PC-3 (cell line): ENCODE results near the gene TENM4. TPM values are rescaled to one million over a fixed set of nuclear protein-coding genes. Genes with fewer than 3 reads are reported as not detected.
A peak's percentile ranks its signal among the peaks of the same experiment; 100 is the strongest.

Experiments used
- ATAC-seq: fragments of 200-7000 bp; cut with Tn5 transposase; 2 replicates; pipeline ENCODE4 v1.9.1; 2020; ENCODE audit warnings: mild to moderate bottlenecking, moderate library complexity
- BruUV-seq: library from RNA; stranded (reverse); fragments of 400-500 nt; replicated peaks from 2 replicates; lab custom pipeline; 2021; lab: Mats Ljungman, UMichigan
- CTCF ChIA-PET: fragments of 300-600 bp; sonication (Branson Sonifier 250); formaldehyde crosslinking; loops from one replicate; lab custom pipeline; 2022; ENCODE audit warnings: antibody characterized with exemption; lab: Charles Lee
- POLR2A ChIA-PET: fragments of 300-600 bp; sonication (Branson Sonifier 250); formaldehyde crosslinking; loops from one replicate; lab custom pipeline; 2022; ENCODE audit warnings: antibody characterized with exemption; ENCODE audit not compliant: unreplicated experiment; lab: Charles Lee
- DNase-seq: peaks from one replicate; pipeline ENCODE4 v3.0.0-alpha.2; 2015
- H2AFZ ChIP-seq: fragments of 300-600 bp; sonication (generic); 2 replicates; pipeline ENCODE4 v1.6.0; 2016; ENCODE audit warnings: antibody characterized with exemption, low read length
- H3F3A ChIP-seq: fragments of 300-600 bp; sonication (generic); one replicate; pipeline ENCODE4 v1.6.0; 2017; ENCODE audit warnings: antibody characterized with exemption, low read length, control low read depth, mild to moderate bottlenecking; ENCODE audit not compliant: unreplicated experiment
- H3K27ac ChIP-seq: fragments of 300-600 bp; sonication (generic); 2 replicates; pipeline ENCODE4 v1.5.1; 2016; ENCODE audit warnings: mild to moderate bottlenecking, low read length
- H3K27me3 ChIP-seq: fragments of 300-600 bp; sonication (generic); 2 replicates; pipeline ENCODE4 v1.6.1; 2016; ENCODE audit warnings: low read length, mixed read lengths
- H3K36me3 ChIP-seq: fragments of 300-600 bp; sonication (generic); 2 replicates; pipeline ENCODE4 v1.6.1; 2016; ENCODE audit warnings: low read depth, mixed run types, low read length, mixed read lengths
- H3K4me1 ChIP-seq: fragments of 300-600 bp; sonication (generic); 2 replicates; pipeline ENCODE4 v1.5.1; 2016; ENCODE audit warnings: low read length; ENCODE audit not compliant: insufficient read depth
- H3K4me2 ChIP-seq: fragments of 300-600 bp; sonication (generic); 2 replicates; pipeline ENCODE4 v1.6.0; 2016; ENCODE audit warnings: low read length
- H3K4me3 ChIP-seq: fragments of 300-600 bp; sonication (generic); 2 replicates; pipeline ENCODE4 v1.5.1; 2016; ENCODE audit warnings: mild to moderate bottlenecking, low read length, mixed read lengths
- H3K79me2 ChIP-seq: fragments of 300-600 bp; sonication (generic); 2 replicates; pipeline ENCODE4 v1.6.1; 2017; ENCODE audit warnings: low read length, mixed read lengths
- H3K9ac ChIP-seq: fragments of 300-600 bp; sonication (generic); 2 replicates; pipeline ENCODE4 v1.6.0; 2016; ENCODE audit warnings: mild to moderate bottlenecking, low read length
- H3K9me2 ChIP-seq: fragments of 300-600 bp; sonication (generic); replicated peaks from 2 replicates; pipeline ENCODE4 v1.6.1; 2016; ENCODE audit warnings: mixed run types, low read length, mixed read lengths
- H3K9me3 ChIP-seq: fragments of 300-600 bp; sonication (generic); 2 replicates; pipeline ENCODE4 v1.6.1; 2016; ENCODE audit warnings: low read length, mixed read lengths
- H4K20me1 ChIP-seq: fragments of 300-600 bp; sonication (generic); 2 replicates; pipeline ENCODE4 v1.6.1; 2016; ENCODE audit warnings: low read length, mixed read lengths
- EZH2 ChIP-seq: fragments of 300-600 bp; sonication (generic); IDR thresholded peaks from one replicate; pipeline ENCODE4 v1.6.1; 2017; ENCODE audit warnings: antibody characterized with exemption, mild to moderate bottlenecking, low read length; ENCODE audit not compliant: unreplicated experiment
- EZH2phosphoT487 ChIP-seq: fragments of 300-600 bp; sonication (generic); IDR thresholded peaks from 2 replicates; pipeline ENCODE4 v1.6.1; 2018; ENCODE audit warnings: mild to moderate bottlenecking, antibody characterized with exemption, low read length, borderline replicate concordance
- intact Hi-C: fragments of 100-400 bp; cut with micrococcal nuclease; formaldehyde crosslinking; loops from 2 replicates; pipeline ENCODE4 v1.9.0; 2023
- total RNA-seq: library from RNA; depleted of rRNA; stranded (reverse); fragments of >200 nt; gene quantifications from 2 replicates; pipeline ENCODE4 v1.2.3, GENCODE V29; 2014
- TF ChIP-seq, protein P1 (sequence below): fragments of 300-600 bp; sonication (generic); conservative IDR thresholded peaks from 2 replicates; pipeline ENCODE4 v1.5.1; 2017; ENCODE audit warnings: antibody characterized with exemption, low read depth, mild to moderate bottlenecking, low read length

The TENM4 gene
- total RNA-seq, 1 experiment from 2014 or later = 19.7 TPM

DNA sequence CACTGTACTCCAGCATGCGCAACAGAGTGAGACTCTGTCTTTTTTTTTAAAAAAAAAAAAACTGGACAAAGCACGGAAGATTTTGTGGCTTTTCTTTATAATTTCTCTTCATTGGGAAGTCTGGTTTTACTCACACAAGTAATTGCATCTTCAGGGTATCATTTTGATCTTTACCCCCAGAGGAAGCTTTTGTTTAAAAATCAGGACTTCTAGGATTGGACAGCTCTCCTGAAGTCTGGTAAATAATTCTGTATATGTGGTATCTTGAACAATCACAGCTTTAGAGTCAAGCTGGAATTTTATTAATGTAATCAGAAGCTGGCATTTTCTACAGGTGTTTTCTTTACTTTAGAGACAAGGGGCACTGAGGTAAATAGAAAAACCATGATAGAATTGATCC, 658.1 kb downstream of the TENM4 start:
- Histone ChIP-seq H3K4me3 (no peak overlapping the region), H2AFZ (no peak overlapping the region), H3K27ac (peak overlapping the region; percentile 84), H3K27me3 (no peaks in the 10 kb centered on the region), H3K9ac (no peak overlapping the region), H3K4me2 (peak overlapping the region; percentile 60), H3K9me2 (no peaks in the 10 kb centered on the region), H4K20me1 (no peaks in the 10 kb centered on the region), H3K36me3 (no peaks in the 10 kb centered on the region), H3K9me3 (no peaks in the 10 kb centered on the region), H3K79me2 (no peaks in the 10 kb centered on the region), H3F3A (peaks cover 7% of the 10 kb centered on the region), H3K4me1 (peaks cover 31% of the 10 kb centered on the region)
- ATAC-seq (no peak), DNase-seq (no peak)
- no TSS peak for BruUV-seq
- TF ChIP-seq, protein P1, sequence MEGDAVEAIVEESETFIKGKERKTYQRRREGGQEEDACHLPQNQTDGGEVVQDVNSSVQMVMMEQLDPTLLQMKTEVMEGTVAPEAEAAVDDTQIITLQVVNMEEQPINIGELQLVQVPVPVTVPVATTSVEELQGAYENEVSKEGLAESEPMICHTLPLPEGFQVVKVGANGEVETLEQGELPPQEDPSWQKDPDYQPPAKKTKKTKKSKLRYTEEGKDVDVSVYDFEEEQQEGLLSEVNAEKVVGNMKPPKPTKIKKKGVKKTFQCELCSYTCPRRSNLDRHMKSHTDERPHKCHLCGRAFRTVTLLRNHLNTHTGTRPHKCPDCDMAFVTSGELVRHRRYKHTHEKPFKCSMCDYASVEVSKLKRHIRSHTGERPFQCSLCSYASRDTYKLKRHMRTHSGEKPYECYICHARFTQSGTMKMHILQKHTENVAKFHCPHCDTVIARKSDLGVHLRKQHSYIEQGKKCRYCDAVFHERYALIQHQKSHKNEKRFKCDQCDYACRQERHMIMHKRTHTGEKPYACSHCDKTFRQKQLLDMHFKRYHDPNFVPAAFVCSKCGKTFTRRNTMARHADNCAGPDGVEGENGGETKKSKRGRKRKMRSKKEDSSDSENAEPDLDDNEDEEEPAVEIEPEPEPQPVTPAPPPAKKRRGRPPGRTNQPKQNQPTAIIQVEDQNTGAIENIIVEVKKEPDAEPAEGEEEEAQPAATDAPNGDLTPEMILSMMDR = no peak
- TF ChIP-seq EZH2phosphoT487 = no peak
- TF ChIP-seq EZH2 = no peak
- ChIA-PET CTCF (no interaction called here), POLR2A (no interaction called here)
- intact Hi-C loops = no loop called here

DNA sequence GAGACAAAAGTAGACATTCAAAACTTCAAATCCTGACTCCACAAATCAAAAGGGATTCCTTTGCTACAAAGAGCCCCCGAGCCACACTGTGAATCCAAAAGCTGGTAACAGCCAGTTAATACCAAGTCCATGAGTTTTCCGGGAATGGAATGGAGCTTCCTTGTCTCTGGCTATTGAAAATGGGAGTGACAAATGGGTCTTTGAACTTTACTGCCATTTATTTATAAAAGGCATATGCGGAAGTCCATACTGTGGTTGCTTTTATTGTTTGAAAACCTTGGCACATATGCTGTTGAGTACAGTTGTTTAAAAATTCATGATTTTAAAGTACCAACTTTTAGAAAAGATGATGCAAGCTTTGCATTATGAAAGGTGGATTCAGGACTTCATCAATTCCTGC, 659.9 kb downstream of the TENM4 start:
- Histone ChIP-seq H3K27ac (no peak overlapping the region), H3K79me2 (no peaks in the 10 kb centered on the region), H3K9ac (no peak overlapping the region), H3K4me1 (peaks cover 31% of the 10 kb centered on the region), H3F3A (peaks cover 7% of the 10 kb centered on the region), H3K9me3 (no peaks in the 10 kb centered on the region), H3K9me2 (no peaks in the 10 kb centered on the region), H3K4me2 (no peak overlapping the region), H3K27me3 (no peaks in the 10 kb centered on the region), H2AFZ (no peak overlapping the region), H4K20me1 (no peaks in the 10 kb centered on the region), H3K36me3 (no peaks in the 10 kb centered on the region), H3K4me3 (no peak overlapping the region)
- ChIA-PET POLR2A (no interaction called here), CTCF (no interaction called here)
- no TSS peak for BruUV-seq
- no peak for ATAC-seq
- DNase-seq = no peak
- TF ChIP-seq EZH2phosphoT487 (no peak), EZH2 (no peak)
- TF ChIP-seq, protein P1 = no peak
- intact Hi-C loops = no loop called here

GRCh38 chr11:78773492-78773891, 667.3 kb downstream of the TENM4 start:
- Histone ChIP-seq H3K4me3 (no peak overlapping the region), H3K27me3 (no peaks in the 10 kb centered on the region), H3K9me3 (no peaks in the 10 kb centered on the region), H3K79me2 (no peaks in the 10 kb centered on the region), H3K9ac (no peak overlapping the region), H3K4me1 (no peaks in the 10 kb centered on the region), H3K9me2 (no peaks in the 10 kb centered on the region), H3K36me3 (no peaks in the 10 kb centered on the region), H3K27ac (no peak overlapping the region), H3K4me2 (no peak overlapping the region), H2AFZ (no peak overlapping the region), H4K20me1 (no peaks in the 10 kb centered on the region), H3F3A (no peaks in the 10 kb centered on the region)
- intact Hi-C loops = no loop called here
- ChIA-PET CTCF (no interaction called here), POLR2A (no interaction called here)
- no TSS peak for BruUV-seq
- TF ChIP-seq EZH2phosphoT487 (no peak), EZH2 (no peak)
- TF ChIP-seq, protein P1 = no peak
- no peak for ATAC-seq
- no peak for DNase-seq
